B cell (primary cell): ENCODE results near the gene FADD.

ENCODE experiments used
- EZH2 ChIP-seq: IDR thresholded peaks from 2 replicates; pipeline ENCODE4 v1.6.1; 2012; ENCODE audit warnings: borderline replicate concordance, low read depth, mild to moderate bottlenecking, moderate library complexity, low read length; ENCODE audit not compliant: insufficient read depth, poor library complexity, severe bottlenecking
- TF ChIP-seq, protein P1 (sequence below): fragments of 200-600 bp; IDR thresholded peaks from one replicate; pipeline ENCODE4 v1.8.0; 2022; ENCODE audit warnings: antibody characterized with exemption, mild to moderate bottlenecking

DNA sequence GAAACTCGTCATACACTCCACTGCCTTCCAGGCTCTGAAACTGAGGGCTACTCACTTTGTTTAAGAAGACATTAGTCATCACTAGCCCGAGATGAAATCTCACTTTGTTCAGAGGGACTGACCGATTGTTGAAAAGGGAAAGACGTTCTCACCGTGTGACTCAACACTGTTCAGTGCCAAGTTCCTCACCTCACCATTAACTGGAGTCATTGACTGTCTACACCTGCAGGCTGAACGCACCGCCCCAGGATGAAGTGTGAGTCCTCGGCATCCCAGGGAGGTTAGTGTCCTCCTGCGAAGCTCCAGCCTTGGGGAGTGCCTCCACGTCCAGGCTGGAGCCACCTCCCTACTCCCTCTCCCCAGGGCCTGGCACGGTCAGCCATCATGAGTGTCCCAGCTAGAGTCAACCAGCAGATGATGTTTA lies 30.4 kb downstream of the FADD start:
- TF ChIP-seq EZH2, result no peak
- TF ChIP-seq, protein P1, sequence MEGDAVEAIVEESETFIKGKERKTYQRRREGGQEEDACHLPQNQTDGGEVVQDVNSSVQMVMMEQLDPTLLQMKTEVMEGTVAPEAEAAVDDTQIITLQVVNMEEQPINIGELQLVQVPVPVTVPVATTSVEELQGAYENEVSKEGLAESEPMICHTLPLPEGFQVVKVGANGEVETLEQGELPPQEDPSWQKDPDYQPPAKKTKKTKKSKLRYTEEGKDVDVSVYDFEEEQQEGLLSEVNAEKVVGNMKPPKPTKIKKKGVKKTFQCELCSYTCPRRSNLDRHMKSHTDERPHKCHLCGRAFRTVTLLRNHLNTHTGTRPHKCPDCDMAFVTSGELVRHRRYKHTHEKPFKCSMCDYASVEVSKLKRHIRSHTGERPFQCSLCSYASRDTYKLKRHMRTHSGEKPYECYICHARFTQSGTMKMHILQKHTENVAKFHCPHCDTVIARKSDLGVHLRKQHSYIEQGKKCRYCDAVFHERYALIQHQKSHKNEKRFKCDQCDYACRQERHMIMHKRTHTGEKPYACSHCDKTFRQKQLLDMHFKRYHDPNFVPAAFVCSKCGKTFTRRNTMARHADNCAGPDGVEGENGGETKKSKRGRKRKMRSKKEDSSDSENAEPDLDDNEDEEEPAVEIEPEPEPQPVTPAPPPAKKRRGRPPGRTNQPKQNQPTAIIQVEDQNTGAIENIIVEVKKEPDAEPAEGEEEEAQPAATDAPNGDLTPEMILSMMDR, result no peak
